GM23248 (cell line): ENCODE data around the gene TSHZ2. TPM values are rescaled to one million over a fixed set of nuclear protein-coding genes. Genes with fewer than 3 reads are reported as not detected.
A peak's percentile ranks its signal among the peaks of the same experiment; 100 is the strongest.

Experiments
- DNase-seq: peaks from one replicate; pipeline ENCODE4 v3.0.0-alpha.2; 2015
- H2AFZ ChIP-seq: fragments of 200-600 bp; sonication (generic); 2 replicates; pipeline ENCODE4 v1.6.1; 2016; ENCODE audit warnings: antibody characterized with exemption
- H3F3A ChIP-seq: fragments of 200-600 bp; sonication (generic); 2 replicates; pipeline ENCODE4 v1.6.1; 2016; ENCODE audit warnings: mild to moderate bottlenecking, antibody characterized with exemption, mixed run types; ENCODE audit not compliant: insufficient read depth
- H3K27ac ChIP-seq: fragments of 200-600 bp; sonication (generic); 2 replicates; pipeline ENCODE4 v1.5.1; 2016; ENCODE audit warnings: mild to moderate bottlenecking
- H3K27me3 ChIP-seq: fragments of 200-600 bp; sonication (generic); replicated peaks from 2 replicates; pipeline ENCODE4 v1.6.1; 2016; ENCODE audit warnings: mild to moderate bottlenecking; ENCODE audit not compliant: insufficient read depth
- H3K36me3 ChIP-seq: fragments of 200-600 bp; sonication (generic); 2 replicates; pipeline ENCODE4 v1.6.1; 2016; ENCODE audit warnings: low read depth, mild to moderate bottlenecking
- H3K4me1 ChIP-seq: fragments of 200-600 bp; sonication (generic); 2 replicates; pipeline ENCODE4 v1.6.1; 2016; ENCODE audit warnings: mild to moderate bottlenecking; ENCODE audit not compliant: insufficient read depth
- H3K4me2 ChIP-seq: fragments of 200-600 bp; sonication (generic); one replicate; pipeline ENCODE4 v1.6.1; 2016; ENCODE audit warnings: mild to moderate bottlenecking; ENCODE audit not compliant: unreplicated experiment
- H3K4me3 ChIP-seq: fragments of 200-600 bp; sonication (generic); 2 replicates; pipeline ENCODE4 v1.5.1; 2016; ENCODE audit warnings: mild to moderate bottlenecking
- H3K79me2 ChIP-seq: fragments of 200-600 bp; sonication (generic); 2 replicates; pipeline ENCODE4 v1.6.1; 2016; ENCODE audit warnings: mild to moderate bottlenecking; ENCODE audit not compliant: insufficient read depth
- H3K9ac ChIP-seq: fragments of 200-600 bp; sonication (generic); 2 replicates; pipeline ENCODE4 v1.6.1; 2016; ENCODE audit warnings: mild to moderate bottlenecking
- H3K9me2 ChIP-seq: fragments of 200-600 bp; sonication (generic); 2 replicates; pipeline ENCODE4 v1.6.1; 2016; ENCODE audit warnings: mixed run types, mild to moderate bottlenecking, moderate library complexity; ENCODE audit not compliant: insufficient read depth
- H3K9me3 ChIP-seq: fragments of 200-600 bp; sonication (generic); one replicate; pipeline ENCODE4 v1.6.1; 2017; ENCODE audit warnings: low read depth
- H4K20me1 ChIP-seq: fragments of 200-600 bp; sonication (generic); 2 replicates; pipeline ENCODE4 v1.6.0; 2016; ENCODE audit not compliant: insufficient read depth
- EZH2 ChIP-seq: fragments of 200-600 bp; sonication (generic); IDR thresholded peaks from 2 replicates; pipeline ENCODE4 v1.6.1; 2018; ENCODE audit warnings: antibody characterized with exemption, mild to moderate bottlenecking; ENCODE audit not compliant: insufficient read depth, poor library complexity, severe bottlenecking
- EZH2phosphoT487 ChIP-seq: fragments of 200-600 bp; sonication (generic); IDR thresholded peaks from 2 replicates; pipeline ENCODE4 v1.6.1; 2018; ENCODE audit warnings: antibody characterized with exemption, moderate library complexity, mild to moderate bottlenecking, low read depth; ENCODE audit not compliant: insufficient read depth
- WGBS, 2 experiments: methylation state at CpG; one replicate each; pipeline ENCODE4 v1.1.6; 2015 to 2017; ENCODE audit warnings: low lambda C conversion rate in 2 of 2, low coverage in 1 of 2; ENCODE audit errors: missing lambda C conversion rate in 2 of 2; 5-methylcytosine and 5-hydroxymethylcytosine counted together
- in situ Hi-C: fragments of 300-500 bp; cut with MboI; formaldehyde crosslinking; loops from 2 replicates; pipeline ENCODE4 v1.15.0; 2020
- polyA plus RNA-seq: library from polyadenylated mRNA; unstranded; fragments of >200 nt; fragmentation: Nextera tagmentation; extraction: Ambion mirVana; gene quantifications from 2 replicates; pipeline ENCODE4 v1.2.1, GENCODE V29; 2016
- total RNA-seq: library from RNA; depleted of rRNA; stranded (reverse); fragments of >200 nt; shearing (Covaris generic); gene quantifications from 2 replicates; pipeline ENCODE4 v1.2.3, GENCODE V29; 2014

TSHZ2 gene
- total and polyA plus RNA-seq, 2 experiments from 2014 or later: 4.5 to 13.4 TPM

DNA sequence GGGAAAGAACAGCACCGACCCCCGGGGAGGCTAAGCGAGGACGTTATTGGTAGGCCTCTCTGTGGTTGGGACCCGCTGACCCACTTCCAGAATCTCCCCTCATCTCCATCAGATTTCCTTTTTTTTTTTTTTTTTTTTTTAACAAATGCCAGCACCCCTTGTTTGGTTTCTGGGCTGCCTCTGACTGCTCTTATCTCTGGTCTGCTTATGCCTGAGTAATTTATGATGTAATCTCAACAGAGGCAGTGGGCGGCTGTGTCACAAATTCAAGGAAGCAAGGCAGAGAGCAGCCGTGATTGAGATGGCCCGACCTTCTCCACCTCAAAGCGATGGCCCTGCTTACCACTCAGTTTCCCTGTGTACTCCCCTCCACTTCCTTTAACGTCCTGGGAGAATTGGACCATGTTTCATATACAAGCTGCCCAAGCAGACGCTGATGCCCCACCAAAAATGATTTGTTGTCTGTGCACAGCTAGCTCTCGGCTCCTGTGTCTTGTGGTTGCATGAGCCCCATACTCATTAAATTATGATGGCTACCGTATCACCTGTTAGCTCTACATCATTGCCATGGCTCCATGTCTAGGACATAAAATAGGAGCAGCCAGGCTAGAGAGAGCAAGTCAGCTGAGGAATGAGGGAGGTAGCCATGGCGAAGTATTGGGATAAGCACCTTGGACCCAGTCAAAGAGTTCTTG lies 523.4 kb downstream of the TSHZ2 start:
- H3K4me2 ChIP-seq: no peak overlapping the region
- H3K36me3 ChIP-seq: no peaks in the 10 kb centered on the region
- H3K79me2 ChIP-seq: no peaks in the 10 kb centered on the region
- H3K9me3 ChIP-seq: no peaks in the 10 kb centered on the region
- WGBS, 2 experiments: 81 to 88% methylated on average over 14 of the region's 14 CpGs
- TF ChIP-seq EZH2phosphoT487 (no peak), EZH2 (no peak)
- peaks cover 22% of the 10 kb centered on the region; the same call in 1 of the 2 replicates for H3F3A ChIP-seq
- H3K9ac ChIP-seq: no peak overlapping the region
- H3K4me1 ChIP-seq: peaks cover 35% of the 10 kb centered on the region
- no peaks in the 10 kb centered on the region for H3K27me3 ChIP-seq
- no peak overlapping the region for H3K27ac ChIP-seq
- H4K20me1 ChIP-seq: no peaks in the 10 kb centered on the region
- no peak overlapping the region for H3K4me3 ChIP-seq
- DNase-seq: peak; percentile 50
- in situ Hi-C loops: no loop called here
- no peaks in the 10 kb centered on the region for H3K9me2 ChIP-seq
- no peak overlapping the region for H2AFZ ChIP-seq

GRCh38 chr20:53497246-53497645 lies 525.1 kb downstream of the TSHZ2 start:
- H3K9ac ChIP-seq: no peak overlapping the region
- no peaks in the 10 kb centered on the region for H3K36me3 ChIP-seq
- H3K4me3 ChIP-seq: no peak overlapping the region
- in situ Hi-C loops: no loop called here
- H3F3A ChIP-seq: peaks cover 11% of the 10 kb centered on the region; the same call in 1 of the 2 replicates
- no peaks in the 10 kb centered on the region for H3K27me3 ChIP-seq
- H3K9me3 ChIP-seq: no peaks in the 10 kb centered on the region
- H3K27ac ChIP-seq: no peak overlapping the region
- 90 to 95% methylated on average over 3 of the region's 3 CpGs for whole genome bisulfite sequencing, 2 experiments
- H3K79me2 ChIP-seq: no peaks in the 10 kb centered on the region
- no peaks in the 10 kb centered on the region for H4K20me1 ChIP-seq
- H2AFZ ChIP-seq: no peak overlapping the region
- no peak for DNase-seq
- no peak for TF ChIP-seq EZH2
- no peak for TF ChIP-seq EZH2phosphoT487
- no peak overlapping the region for H3K4me2 ChIP-seq
- H3K4me1 ChIP-seq: peaks cover 22% of the 10 kb centered on the region
- no peaks in the 10 kb centered on the region for H3K9me2 ChIP-seq

- Histone ChIP-seq H3K27ac (no peak overlapping the region), H2AFZ (no peak overlapping the region), H3K9ac (no peak overlapping the region), H3K36me3 (no peaks in the 10 kb centered on the region), H3K9me2 (no peaks in the 10 kb centered on the region), H3K27me3 (no peaks in the 10 kb centered on the region), H3K4me1 (peaks cover 11% of the 10 kb centered on the region), H3K4me3 (no peak overlapping the region), H4K20me1 (no peaks in the 10 kb centered on the region), H3K79me2 (no peaks in the 10 kb centered on the region), H3K9me3 (no peaks in the 10 kb centered on the region), H3F3A (peaks cover under 1% of the 10 kb centered on the region; the same call in 1 of the 2 replicates), H3K4me2 (no peak overlapping the region)
- no peak for TF ChIP-seq EZH2phosphoT487
- TF ChIP-seq EZH2: no peak
- 51 to 54% methylated on average over 5 of the region's 5 CpGs for WGBS, 2 experiments
- in situ Hi-C loops: no loop called here
- DNase-seq: no peak
Measured at GRCh38 chr20:53498341-53498740, 526.2 kb downstream of the TSHZ2 start.

DNA sequence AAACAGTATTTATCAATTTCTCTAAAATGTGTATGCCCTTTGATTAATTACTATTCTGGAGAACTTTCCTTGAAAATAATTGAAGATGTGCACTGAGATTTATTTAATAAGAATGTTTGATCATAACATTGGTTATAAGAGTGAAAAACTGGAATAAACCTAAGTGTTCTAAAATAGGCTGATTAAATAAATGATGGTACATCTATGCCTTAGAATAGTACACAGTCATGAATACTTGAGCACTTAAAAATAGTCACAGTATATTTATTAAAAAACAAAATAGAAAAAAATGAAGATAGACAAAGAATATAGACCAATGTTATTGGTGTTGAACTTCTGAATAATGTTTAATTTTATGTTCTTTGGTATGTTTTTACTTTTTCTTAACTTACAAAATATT lies 528.5 kb downstream of the TSHZ2 start:
- H3K9me3 ChIP-seq: no peaks in the 10 kb centered on the region
- no peaks in the 10 kb centered on the region for H3K27me3 ChIP-seq
- no peak for DNase-seq
- H3K36me3 ChIP-seq: no peaks in the 10 kb centered on the region
- H3F3A ChIP-seq: no peaks in the 10 kb centered on the region
- no peaks in the 10 kb centered on the region for H4K20me1 ChIP-seq
- H3K9me2 ChIP-seq: no peaks in the 10 kb centered on the region
- H3K79me2 ChIP-seq: no peaks in the 10 kb centered on the region
- no peak overlapping the region for H2AFZ ChIP-seq
- no peak overlapping the region for H3K4me2 ChIP-seq
- H3K9ac ChIP-seq: no peak overlapping the region
- TF ChIP-seq EZH2 (no peak), EZH2phosphoT487 (no peak)
- in situ Hi-C loops: no loop called here
- no peak overlapping the region for H3K4me3 ChIP-seq
- H3K4me1 ChIP-seq: peaks cover 2% of the 10 kb centered on the region
- H3K27ac ChIP-seq: no peak overlapping the region

- no peaks in the 10 kb centered on the region for H3K9me3 ChIP-seq
- H3K4me3 ChIP-seq: no peak overlapping the region
Measured at GRCh38 chr20:53502820-53503219, 530.7 kb downstream of the TSHZ2 start.

More at GRCh38 chr20:53502820-53503219, 530.7 kb downstream of the TSHZ2 start:
- Histone ChIP-seq H3K9me2 (no peaks in the 10 kb centered on the region), H3K4me1 (no peaks in the 10 kb centered on the region), H3F3A (no peaks in the 10 kb centered on the region), H2AFZ (no peak overlapping the region), H3K27ac (no peak overlapping the region), H3K79me2 (no peaks in the 10 kb centered on the region), H3K27me3 (no peaks in the 10 kb centered on the region), H4K20me1 (no peaks in the 10 kb centered on the region), H3K36me3 (no peaks in the 10 kb centered on the region), H3K4me2 (no peak overlapping the region), H3K9ac (no peak overlapping the region)
- 84 to 91% methylated on average over 4 of the region's 4 CpGs for WGBS, 2 experiments
- DNase-seq: no peak
- TF ChIP-seq EZH2 (no peak), EZH2phosphoT487 (no peak)
- in situ Hi-C loops: no loop called here
